Mesendoderm (in vitro differentiated cells): Measurements from ENCODE around the gene PCDH11Y. TPM values are rescaled to one million over a fixed set of nuclear protein-coding genes. Genes with fewer than 3 reads are reported as not detected.
"Not testable (repeated sequence)": the region's sequence is repeated elsewhere in the genome, so short reads cannot be mapped to it uniquely, and the experiment has no call there.

Experiments
- DNase-seq: peaks from one replicate; pipeline ENCODE4 v3.0.0; 2013
- H2AK5ac ChIP-seq: 2 replicates; pipeline ENCODE4 v1.6.1; 2013; ENCODE audit warnings: low read length, inconsistent platforms
- H2BK120ac ChIP-seq: 2 replicates; pipeline ENCODE4 v1.6.1; 2013; ENCODE audit warnings: low read depth, mild to moderate bottlenecking, low read length, moderate library complexity, mixed read lengths
- H2BK15ac ChIP-seq: replicated peaks from 2 replicates; pipeline ENCODE4 v1.6.1; 2013; ENCODE audit warnings: low read depth, mild to moderate bottlenecking, moderate library complexity
- H2BK5ac ChIP-seq: 2 replicates; pipeline ENCODE4 v1.6.1; 2013; ENCODE audit warnings: low read length, inconsistent platforms
- H3K18ac ChIP-seq: 2 replicates; pipeline ENCODE4 v1.6.1; 2013; ENCODE audit warnings: mild to moderate bottlenecking, low read length, mixed read lengths
- H3K23ac ChIP-seq: one replicate; pipeline ENCODE4 v1.6.1; 2013; ENCODE audit warnings: low read length
- H3K27ac ChIP-seq: 2 replicates; pipeline ENCODE4 v1.5.1; 2013; ENCODE audit warnings: low read depth, mild to moderate bottlenecking, inconsistent platforms, low read length, moderate library complexity
- H3K27me3 ChIP-seq: 2 replicates; pipeline ENCODE4 v1.6.1; 2013; ENCODE audit warnings: low read length, control low read depth, mild to moderate bottlenecking, inconsistent platforms; ENCODE audit not compliant: insufficient read depth, poor library complexity
- H3K36me3 ChIP-seq: 2 replicates; pipeline ENCODE4 v1.6.1; 2013; ENCODE audit warnings: low read length, inconsistent platforms; ENCODE audit not compliant: control insufficient read depth, insufficient read depth
- H3K4ac ChIP-seq: one replicate; pipeline ENCODE4 v1.6.1; 2013; ENCODE audit warnings: low read depth, mild to moderate bottlenecking, low read length, moderate library complexity
- H3K4me1 ChIP-seq: 2 replicates; pipeline ENCODE4 v1.6.1; 2013; ENCODE audit warnings: low read depth, low read length, inconsistent platforms; ENCODE audit not compliant: control insufficient read depth
- H3K4me2 ChIP-seq: 2 replicates; pipeline ENCODE4 v1.6.1; 2013; ENCODE audit warnings: low read length
- H3K4me3 ChIP-seq: 2 replicates; pipeline ENCODE4 v1.5.1; 2013; ENCODE audit warnings: mild to moderate bottlenecking, low read length
- H3K56ac ChIP-seq: one replicate; pipeline ENCODE4 v1.6.1; 2013; ENCODE audit warnings: low read length
- H3K79me1 ChIP-seq: 2 replicates; pipeline ENCODE4 v1.6.1; 2013; ENCODE audit warnings: low read length, inconsistent platforms
- H3K79me2 ChIP-seq: 2 replicates; pipeline ENCODE4 v1.6.1; 2013; ENCODE audit warnings: mild to moderate bottlenecking, low read length; ENCODE audit not compliant: control insufficient read depth, insufficient read depth
- H3K9ac ChIP-seq: 2 replicates; pipeline ENCODE4 v1.6.1; 2013; ENCODE audit warnings: low read length, inconsistent platforms
- H4K5ac ChIP-seq: one replicate; pipeline ENCODE4 v1.6.1; 2013; ENCODE audit warnings: low read length
- H4K8ac ChIP-seq: one replicate; pipeline ENCODE4 v1.6.1; 2013; ENCODE audit warnings: low read depth, mild to moderate bottlenecking, control low read depth, low read length, moderate library complexity
- WGBS: extraction: QIAGEN DNeasy Blood & Tissue Kit; methylation state at CpG from one replicate; pipeline ENCODE4 v1.1.7; 2013; ENCODE audit warnings: low lambda C conversion rate, missing lambda C conversion rate; ENCODE audit not compliant: insufficient coverage; ENCODE audit errors: extremely low coverage; 5-methylcytosine and 5-hydroxymethylcytosine counted together
- small RNA-seq: library from polyadenylated mRNA; stranded (forward); fragments of <200 nt; extraction: miRNeasy Mini kit (QIAGEN cat#:217004); gene quantifications from one replicate; pipeline ENCODE3, GENCODE V24; 2013; ENCODE audit not compliant: insufficient read depth

The PCDH11Y gene

DNA sequence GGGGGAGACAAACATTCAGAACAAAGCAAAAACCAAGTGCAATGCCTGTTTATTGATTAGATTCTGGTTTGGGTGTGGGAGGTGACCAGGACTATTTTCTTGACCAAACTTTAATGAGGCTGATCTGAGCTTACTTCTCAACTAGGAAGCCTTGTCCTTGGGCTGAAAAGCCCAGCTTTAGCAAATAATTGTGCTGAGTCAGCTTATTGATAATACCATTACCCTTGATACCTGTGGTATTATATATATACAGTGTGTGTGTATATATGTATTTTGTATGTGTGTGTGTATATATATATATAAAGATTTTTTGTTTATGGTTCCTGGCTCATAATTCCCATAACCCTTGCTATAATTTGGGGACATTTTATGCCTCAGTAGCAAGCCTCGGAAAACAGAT is 776.4 kb downstream of the PCDH11Y start:
- not testable (repeated sequence) for H3K23ac ChIP-seq, H3K36me3 ChIP-seq, H4K8ac ChIP-seq, H3K79me2 ChIP-seq, H3K4me2 ChIP-seq, DNase-seq, H3K27me3 ChIP-seq, H2BK5ac ChIP-seq, H4K5ac ChIP-seq, H3K4me3 ChIP-seq, H3K4ac ChIP-seq, H3K4me1 ChIP-seq, H3K79me1 ChIP-seq, H3K27ac ChIP-seq, H2BK120ac ChIP-seq, H3K9ac ChIP-seq, H2BK15ac ChIP-seq, H3K56ac ChIP-seq, H2AK5ac ChIP-seq, H3K18ac ChIP-seq
- WGBS, result no CpG with 5 or more reads among the region's 1 CpG

Small RNAs within 50 kb of the gene (small RNA-seq; reads per million reads assigned to genes)
- gene RNU2-57P (not detected), gene SNX3P1Y (not detected)
